Superior temporal gyrus (tissue), 1 donor: ENCODE results near the gene OR2T34.
"Not testable (repeated sequence)": the region's sequence is repeated elsewhere in the genome, so short reads cannot be mapped to it uniquely, and the experiment has no call there.

Experiments used
- DNase-seq: peaks from one replicate; pipeline ENCODE4 v3.0.0-alpha.2; 2016; ENCODE audit errors: extremely low spot score

The OR2T34 gene

GRCh38 chr1:248562672-248563071 lies 11.9 kb downstream of the OR2T34 start, which contains the start of gene OR2T29:
Gene OR2T29 (minus strand): TSS chr1:248562772. CDS start chr1:248559491, 3,281 bp downstream.
- DNase-seq, result not testable (repeated sequence)

- DNase-seq, result not testable (repeated sequence)
Measured at GRCh38 chr1:248551027-248551426, 23.5 kb downstream of the OR2T34 start.

- not testable (repeated sequence) for DNase-seq
Measured at GRCh38 chr1:248547383-248547782, 27.2 kb downstream of the OR2T34 start.

GRCh38 chr1:248537449-248537848 lies 37.1 kb downstream of the OR2T34 start:
- DNase-seq, result not testable (repeated sequence)
